ENCODE data around the gene SV2C.

The SV2C gene

DNA sequence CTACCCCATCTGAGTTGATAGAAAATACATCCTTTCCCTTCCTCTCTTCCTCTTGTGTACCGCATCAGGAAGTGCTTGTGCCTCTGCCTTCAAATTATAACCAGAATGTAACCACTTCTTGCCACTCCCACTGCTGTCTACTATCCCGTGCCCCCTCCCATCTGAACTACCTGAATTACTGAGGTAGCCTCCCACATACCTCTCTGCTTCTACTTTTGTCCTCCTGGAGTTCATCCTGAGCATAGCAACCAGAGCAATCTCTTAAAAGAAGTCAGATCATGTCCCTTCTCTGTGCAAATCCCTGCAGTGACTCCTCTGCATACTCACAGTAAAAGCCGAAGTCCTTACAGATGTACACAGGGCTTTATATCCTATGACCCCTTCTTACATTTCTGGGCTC, 23.0 kb downstream of the SV2C start:
- DNase-seq: no peak

DNA sequence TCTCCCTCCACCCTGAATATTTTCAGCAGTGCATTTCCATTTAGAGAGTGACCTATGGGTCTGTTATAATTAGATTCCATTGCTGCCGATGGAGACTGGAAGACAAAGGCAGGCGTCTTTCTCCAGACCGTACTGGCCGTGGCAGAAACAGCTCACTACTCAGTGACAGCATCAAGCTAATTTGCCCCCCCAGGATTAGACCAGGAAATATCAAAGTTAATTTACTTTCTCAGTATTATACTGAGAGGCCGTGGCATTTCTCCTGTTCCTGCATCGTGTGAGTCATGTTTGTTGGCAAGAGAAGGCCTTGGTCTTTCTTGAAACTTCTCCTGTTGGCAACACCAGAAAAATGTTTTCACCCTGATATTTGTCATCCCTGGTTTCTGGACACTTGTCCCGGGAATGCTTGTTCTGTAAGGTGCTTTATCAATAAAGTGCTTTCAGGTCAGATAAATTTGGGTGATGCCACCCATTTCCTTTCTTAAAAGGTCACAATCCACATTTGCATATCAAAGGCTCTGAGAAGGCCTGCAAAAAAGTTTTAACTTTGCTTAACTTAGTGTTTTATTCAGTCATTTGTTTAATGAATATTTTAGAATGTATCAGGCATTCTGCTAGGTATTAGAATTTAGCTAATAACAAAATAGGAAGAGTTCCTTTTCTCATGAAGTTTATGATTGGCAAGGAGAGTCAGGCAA, 28.4 kb downstream of the SV2C start:
- DNase-seq: no peak

DNA sequence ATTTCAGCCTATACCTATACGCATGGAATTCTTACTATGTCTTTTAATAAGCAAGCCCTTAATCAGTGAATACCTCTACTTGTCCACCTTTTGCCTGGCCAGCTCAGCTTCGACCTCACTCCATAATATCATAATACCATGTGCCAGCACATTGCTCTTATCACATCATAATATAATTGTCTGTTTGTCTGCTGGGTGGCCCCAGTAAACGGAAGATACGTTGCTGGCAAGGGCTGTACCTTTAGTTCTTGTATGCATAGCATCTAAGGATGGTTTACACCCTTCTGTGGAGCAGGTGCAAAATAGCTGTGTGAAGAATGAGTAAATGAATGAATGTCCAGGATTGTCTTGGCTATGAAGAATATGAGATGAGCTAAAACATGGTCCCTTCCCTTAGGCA, 29.9 kb downstream of the SV2C start:
- DNase-seq: no peak

DNA sequence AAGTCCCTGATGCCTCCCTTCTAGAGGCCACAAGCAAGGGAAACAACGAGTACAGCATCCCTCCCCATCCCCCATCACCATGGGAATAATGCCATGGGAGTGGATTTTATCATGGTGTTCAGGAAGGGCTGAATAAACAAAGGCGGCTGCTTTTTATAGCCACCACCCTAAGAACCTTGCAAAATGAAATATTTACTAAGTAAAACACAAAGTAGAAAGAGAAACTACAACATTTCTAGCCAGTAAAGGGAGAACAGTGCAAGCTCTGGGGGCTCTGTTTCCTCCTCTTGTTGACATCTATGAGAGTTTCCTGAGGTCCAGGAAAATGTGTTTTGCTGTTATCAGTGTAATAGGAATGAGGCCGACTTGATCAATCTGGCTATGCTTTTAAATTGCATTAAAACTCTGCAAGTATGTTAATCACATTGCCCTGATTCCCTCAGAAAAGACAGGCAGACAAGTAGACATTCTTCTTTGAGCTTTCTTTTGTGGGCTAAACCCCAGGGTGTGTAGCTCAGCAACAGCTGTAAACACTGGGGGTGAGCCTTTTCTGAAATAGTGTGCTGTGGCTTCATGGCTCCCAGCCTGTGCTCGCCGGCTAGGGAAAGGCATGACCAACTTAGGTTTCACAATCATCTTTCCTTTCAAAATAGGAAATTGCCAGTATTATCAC, 31.1 kb downstream of the SV2C start:
- no peak for DNase-seq

DNA sequence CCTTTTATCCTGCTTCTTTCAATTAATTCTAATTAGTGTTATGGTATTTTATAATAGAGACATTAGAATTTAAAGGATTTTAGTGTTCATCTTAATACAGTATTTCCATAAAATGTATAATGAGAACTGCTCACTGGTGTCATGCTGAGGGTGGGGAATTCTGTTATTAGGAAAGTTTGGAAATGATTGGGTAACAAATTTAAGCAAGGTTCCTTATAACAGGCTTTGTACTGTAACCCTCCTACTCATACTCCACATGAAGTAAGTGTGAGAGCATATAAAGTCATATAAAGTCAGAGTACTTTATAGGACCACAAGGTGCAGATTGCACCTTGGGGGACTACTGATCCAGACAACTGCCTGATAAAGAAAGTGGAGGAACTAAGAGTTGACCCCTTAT, 42.2 kb downstream of the SV2C start:
- no peak for DNase-seq

DNA sequence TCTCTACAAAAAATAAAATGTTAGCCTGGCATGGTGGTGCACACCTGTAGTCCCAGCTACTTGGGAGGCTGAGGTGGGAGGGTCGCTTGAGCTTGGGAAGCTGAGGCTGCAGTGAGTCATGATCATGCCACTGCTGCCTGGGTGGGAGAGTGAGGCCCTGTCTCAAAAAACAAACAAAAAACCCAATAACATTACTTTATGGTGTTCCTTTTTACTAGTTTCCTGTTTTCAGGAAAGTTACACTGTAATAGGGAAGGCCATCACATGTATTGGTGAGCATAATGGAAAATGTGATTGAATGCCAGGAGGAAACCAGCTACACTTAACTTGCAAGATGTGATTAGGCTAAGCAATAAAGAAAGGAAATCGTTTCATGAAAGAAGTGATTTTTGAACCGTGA, 42.7 kb downstream of the SV2C start:
- no peak for DNase-seq

DNA sequence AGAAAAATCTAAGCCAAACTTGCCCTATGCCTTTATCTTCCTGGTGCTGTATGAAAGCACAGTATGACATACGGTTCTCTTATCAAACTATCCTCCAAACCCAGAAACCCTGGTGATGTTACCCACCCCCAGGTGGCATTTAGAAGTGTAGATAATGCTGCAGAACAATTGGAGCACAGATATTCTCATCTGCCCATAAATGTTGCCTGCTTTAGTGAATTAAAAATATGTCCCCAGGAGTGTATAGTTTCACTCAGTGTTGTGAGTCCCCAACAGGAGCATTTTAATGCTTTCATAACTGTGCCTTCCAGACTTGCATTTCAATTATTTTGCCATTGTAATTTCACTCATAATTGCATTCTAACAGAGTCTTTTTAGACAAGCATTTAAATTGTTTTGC, 50.8 kb downstream of the SV2C start:
- DNase-seq: no peak

DNA sequence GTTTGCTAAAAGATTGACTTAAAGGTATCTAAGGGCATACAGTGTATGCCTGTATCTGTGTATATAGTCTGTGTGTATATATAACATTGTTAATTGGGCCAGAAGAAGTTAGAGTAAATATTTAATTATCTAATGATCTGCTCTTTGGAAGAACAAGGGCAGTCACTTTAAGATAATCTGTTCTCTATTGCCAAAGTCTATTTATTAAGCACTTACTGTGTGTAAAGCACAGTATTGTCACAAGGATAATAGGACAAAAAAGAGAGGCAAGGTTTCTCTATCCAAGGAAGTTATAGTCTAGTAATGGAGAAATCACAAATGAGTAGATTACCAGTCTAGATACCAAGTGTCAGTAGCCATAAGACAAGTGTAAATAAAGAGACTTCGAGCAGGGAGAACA, 51.5 kb downstream of the SV2C start:
- no peak for DNase-seq

DNA sequence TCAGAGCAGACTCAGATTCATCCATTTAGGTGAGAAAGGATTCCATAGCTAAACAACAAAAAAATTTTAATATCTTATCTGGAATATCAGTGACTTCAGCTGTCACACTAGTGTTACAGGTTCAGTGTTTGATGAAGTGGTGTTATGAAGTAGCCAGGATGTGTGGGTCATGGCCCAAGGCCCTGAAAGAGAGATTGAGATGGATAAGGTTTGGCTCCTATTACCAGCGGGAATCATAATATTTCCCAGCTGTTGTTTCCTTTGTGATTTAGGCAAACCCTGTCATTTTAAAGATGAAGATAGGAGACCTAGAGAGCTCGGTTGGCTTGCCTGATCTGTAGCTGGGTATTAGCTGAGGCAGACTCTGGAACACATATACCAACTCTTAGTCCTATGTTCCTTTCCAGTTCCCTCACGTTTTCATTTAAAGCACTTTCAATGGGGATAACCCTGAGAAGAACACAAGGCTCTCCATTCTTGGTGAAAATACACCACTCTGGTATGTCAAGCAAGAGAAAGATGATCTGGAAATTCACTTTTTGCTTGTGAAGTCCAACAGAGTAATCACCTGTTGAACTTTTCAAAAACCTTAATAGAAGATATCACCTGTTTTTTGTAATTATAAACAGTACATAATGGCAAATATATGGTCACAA, 54.8 kb downstream of the SV2C start:
- DNase-seq: no peak

DNA sequence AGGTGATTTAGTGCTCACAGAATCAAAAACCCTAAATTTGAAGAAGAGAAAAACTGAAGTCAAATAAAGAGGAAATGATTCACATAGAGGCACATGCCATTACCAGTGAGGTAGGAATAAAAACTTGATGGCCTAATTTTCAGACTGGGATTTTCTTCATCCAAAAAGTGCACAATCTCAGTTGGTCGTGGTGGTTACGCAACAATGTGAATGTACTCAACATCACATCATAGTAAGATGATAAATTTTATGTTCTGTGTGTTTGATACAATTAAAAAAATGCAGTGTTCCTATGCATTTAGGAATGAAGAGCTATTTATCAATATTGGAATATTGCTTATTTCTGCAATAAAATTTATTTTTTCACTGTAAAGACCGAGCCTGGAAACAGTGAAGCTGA, 60.7 kb downstream of the SV2C start:
- DNase-seq: no peak

DNA sequence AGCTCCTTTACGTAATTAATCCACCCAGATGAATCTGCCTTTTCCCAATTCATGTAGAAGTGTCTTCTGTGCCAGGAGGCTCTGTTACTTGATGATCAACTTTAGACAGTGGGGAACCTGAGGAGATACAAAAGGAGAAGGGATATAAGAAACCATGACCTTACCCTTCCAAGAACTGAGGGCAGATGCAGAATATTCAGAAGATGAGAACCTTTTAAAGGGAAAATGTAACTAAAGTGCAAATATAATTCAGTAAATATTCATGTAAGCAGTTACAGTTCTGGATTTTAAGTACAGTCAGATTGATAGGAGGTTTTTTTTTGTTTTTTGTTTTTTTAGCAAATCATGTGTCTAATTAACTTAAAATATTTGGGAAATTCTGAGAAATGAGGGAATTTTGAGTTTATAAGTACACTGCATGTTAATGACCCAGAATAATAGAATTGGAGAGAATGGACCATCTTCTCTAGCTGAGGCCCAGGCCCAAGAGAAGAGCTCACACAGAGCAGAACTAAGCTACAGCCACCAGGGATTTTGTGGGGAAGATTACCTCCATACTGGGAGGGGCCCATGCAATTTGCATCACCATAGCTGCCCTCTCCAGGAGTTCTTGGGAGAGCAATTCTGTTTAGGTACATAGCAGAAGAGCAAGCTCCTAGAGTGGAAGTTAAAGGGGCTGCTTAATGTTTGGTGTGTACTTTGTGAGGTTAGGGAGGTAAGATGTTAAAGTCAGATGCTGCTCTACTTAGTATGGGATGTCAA, 61.5 kb downstream of the SV2C start:
- DNase-seq: no peak

DNA sequence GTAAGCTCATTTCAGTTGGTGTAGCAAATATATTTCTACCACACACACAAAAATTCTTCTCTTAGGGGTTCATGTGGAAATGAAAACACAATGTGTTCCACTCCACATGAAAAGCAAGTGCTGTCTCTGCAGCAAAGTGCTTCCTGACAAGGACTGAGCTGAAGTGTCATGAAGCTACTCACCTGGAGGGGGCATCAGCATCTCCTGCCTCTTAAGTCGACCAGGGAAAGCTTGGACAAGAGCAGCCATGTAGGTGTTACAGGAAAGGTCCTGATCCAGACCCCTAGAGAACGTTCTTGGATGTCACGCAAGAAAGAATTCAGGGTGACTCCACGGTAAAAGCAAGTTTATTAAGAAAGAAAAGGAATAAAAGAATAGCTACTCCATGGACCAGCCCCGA, 62.8 kb downstream of the SV2C start:
- no peak for DNase-seq

DNA sequence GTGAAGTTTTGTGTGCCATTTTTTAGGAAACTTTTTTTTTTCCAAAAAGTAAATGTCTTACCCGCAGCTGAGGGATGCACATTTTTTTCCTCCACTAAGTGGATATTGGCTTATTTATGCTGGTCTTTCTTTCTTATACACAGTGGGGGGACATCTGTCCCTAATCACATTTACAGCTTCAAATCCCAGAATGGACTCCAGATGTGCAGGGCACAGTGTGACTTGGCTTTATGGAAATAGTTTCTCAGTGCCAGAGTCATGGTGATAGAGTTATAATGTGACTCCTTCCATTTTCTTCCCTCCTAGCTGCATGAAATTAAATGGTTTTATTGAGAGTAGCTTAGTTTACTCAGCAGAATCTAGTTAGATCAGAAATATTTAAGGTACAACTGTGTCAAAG, 66.5 kb downstream of the SV2C start:
- no peak for DNase-seq

DNA sequence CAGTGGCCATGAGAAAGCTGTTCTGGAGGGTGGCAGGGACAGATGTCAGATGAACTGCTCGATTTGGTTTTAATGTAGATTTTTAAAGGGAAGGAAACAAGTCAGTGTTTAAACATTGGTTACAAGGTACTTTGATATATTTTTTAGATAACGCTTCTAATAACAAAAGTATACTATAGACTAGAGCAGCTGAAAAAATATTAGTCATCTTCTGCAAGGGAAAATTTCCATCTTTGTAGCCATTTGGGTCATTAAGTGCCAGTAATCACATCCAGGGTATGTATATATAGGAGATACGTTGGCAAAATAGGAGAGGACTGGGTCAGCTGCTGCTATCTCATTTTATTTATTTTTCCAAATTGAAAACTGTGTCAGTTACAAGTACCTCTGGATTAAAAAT, 69.0 kb downstream of the SV2C start:
- DNase-seq: no peak

DNA sequence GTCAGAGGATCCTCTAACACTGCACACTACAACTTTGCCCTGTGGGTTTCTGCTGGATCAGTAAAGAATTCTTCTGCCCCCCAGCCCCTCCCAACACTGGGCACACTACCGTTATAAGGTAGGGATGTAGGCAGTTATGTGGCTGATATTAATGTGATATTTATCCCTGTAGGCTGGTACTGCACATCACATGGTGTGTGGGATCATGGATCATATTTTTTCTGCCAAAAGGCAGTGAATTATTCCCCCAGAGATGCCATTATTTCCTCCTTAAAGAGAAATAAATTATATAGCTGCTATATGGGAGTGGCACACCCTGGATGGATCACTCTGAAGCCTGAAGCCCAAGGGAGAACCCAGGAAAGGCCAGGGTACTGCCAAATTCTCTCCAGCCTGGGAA, 69.5 kb downstream of the SV2C start:
- no peak for DNase-seq

DNA sequence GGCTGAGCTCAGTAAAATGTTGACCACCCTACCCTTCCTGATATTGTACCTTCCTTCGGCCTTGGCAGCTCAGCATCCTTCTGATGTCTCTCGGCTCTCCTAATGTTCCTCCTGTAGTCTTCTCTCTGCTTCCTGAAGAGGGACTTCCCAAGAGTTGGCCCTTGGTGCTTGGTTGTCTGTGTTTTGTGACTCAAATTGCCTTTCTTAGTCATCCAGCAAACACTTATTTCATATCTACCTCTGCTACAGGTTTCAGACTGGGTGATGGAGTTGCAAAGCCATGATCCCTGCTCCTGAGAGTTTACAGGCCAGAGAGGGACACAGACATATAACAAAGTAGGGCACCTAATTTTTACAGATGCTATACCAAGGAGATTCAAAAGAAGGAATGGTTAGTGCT, 70.1 kb downstream of the SV2C start:
- DNase-seq: no peak

DNA sequence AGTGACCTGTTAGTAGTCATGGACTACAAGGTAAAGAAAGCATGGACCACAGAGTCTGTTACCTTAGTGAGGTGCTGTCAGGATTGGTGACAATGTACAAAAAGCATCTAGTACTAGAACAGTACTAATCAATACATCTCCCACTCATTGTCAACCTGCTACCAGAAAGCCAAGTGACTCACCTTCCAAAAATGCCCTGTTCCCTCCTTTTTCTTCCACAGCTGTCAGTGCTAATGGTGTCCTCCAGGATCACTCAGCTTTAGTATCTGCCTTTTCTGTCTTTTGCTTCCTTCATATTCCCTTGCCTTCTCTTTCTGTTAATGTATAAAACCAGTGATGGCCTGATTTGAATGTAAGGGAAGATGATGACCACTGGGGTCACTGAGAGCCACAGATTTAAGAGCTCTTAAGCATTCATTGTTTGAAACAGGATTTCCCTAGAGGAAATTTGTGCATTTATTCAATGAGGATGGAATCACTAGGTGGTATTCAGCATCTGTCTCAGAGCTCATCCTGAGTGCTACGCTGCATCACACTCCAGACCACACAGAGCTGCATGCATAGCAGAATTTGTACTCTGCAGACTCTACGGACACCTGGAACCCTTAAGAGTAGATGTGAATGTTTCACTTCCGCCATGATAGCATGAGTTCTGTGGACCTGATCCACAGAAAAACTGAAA, 71.0 kb downstream of the SV2C start:
- no peak for DNase-seq

DNA sequence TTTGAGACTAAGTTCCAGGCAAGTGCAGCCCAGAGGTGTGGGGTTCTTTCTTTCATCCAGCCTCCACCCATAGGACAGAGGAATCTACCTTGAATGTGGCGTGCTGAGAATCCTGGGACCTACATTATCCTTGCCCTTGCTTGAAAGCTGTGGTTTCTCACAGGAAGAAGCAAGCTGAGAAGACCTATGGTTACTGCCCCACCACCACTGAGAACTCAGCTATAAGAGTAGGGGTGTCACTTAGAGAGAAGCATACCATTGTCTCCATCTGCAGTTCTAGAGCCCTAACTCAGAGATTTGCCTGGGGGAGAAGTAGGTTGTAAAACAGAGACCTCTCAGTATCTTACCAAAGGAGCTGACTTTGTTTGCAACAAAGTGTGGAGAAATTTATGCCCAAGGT, 72.4 kb downstream of the SV2C start:
- no peak for DNase-seq

DNA sequence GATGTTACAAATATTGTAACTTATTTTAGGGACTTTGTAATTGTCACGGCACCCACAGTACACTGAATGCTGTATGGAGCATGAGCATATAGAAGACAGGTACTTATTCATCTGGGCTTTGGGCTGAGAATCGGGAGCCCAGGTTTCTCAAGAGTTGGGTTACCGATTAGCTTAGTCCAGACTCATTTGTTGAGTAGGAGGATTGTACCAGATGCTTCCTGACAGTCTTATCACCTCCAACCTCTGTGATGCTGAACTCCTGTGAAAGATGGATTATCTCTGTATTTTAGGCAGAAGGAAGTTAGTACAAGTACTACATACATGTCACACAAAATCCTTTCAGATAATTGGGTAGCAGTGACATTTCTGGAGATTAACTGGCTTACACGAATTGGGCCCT, 79.2 kb downstream of the SV2C start:
- DNase-seq: no peak

DNA sequence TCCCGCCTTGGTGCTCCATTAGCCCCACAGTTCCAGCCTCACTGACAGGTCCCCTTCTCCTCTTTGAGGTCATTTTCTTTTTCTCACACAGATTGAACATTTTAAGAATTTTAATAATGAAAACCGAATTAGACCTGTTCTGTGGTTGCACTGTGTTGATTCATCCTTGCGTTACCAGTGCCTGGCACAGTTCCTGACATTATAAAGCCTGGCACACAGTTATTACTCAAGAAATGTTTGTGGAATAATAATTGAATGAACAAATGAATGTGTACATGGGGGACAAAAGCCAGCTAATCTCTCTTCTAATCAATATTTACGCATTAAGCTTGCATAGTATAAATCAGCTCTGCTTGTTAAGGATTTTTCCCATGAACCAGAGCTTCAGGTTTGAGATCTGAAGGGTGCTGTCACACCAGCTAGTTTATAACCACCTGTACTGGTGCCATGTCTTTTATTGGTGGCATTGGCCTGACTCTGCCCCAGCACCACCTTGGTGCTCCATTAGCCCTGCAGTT, 80.0 kb downstream of the SV2C start:
- DNase-seq: no peak

DNA sequence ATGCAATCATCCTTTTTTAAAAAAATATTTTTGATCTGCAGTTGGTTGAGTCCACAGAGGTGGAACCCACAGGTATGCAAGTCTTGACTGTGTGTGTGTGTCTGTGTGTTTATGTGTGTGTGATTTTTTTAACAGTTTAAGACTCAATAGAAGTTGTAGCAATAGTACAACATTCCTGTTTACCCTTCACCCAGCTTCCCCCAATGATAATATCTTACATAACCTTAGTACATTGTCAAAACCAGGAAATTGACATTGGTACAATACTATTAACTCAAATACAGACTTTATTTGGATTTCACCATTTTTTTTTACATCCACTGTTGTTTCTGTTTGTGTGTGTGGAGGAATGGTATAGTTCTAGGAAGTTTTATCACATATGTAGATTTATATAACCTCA, 81.8 kb downstream of the SV2C start:
- DNase-seq: no peak

DNA sequence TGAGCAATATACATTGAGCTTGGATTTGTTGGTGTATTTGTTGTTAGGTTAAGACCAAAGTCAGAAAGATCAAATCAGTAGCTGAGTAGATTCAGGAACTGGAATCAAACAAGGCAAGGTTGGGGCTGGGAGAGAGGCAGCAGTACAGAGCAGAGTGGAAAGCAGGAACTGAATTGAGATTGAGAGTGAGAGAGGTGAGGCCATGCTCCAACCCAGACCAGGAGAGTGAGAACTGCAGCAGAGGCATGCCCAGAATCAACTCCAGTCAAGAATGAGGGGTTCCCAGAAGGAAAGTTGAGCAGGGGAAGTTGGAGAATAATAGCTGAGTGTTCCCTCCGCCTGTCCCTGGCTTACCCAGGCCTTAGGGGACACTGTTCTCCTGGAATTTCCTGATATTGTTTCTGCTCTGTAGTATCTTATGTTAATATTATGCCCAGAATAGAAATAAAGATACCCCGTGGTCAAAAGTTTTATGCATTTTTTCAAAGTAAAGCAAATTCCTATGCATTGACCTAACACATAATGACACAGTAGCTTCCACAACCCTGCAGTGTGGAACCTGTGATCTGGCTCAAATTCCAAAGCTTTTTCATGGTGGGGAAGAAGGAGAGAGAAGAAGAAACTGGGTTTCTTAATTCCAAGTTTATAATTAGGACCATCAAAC, 82.7 kb downstream of the SV2C start:
- no peak for DNase-seq

Measured in effector CD8-positive, alpha-beta T cell (primary cell).